Measurements from ENCODE around the gene PLLP. TPM values are rescaled to one million over a fixed set of nuclear protein-coding genes. Genes with fewer than 3 reads are reported as not detected.

Gene PLLP
- polyA plus RNA-seq, 3 donors = 0.52 to 1.2 (median 0.97) TPM

- no peak for TF ChIP-seq CTCF (IDR thresholded peaks at IDR 0.05)
- no peak overlapping the region for H3K9ac ChIP-seq (ENCODE audit: insufficient read depth, low read length, poor library complexity, severe bottlenecking)
- H3K27me3 ChIP-seq (ENCODE audit: control insufficient read depth in 2 of 2, insufficient read depth in 2 of 2, low read length in 2 of 2) = no peaks in the 10 kb centered on the region
- H3K36me3 ChIP-seq (replicated peaks in 1 of 2; ENCODE audit: control insufficient read depth in 1 of 2, insufficient read depth in 2 of 2, low read length in 2 of 2) = no peaks in the 10 kb centered on the region
- H3K79me2 ChIP-seq (ENCODE audit: insufficient read depth, low read length) = no peaks in the 10 kb centered on the region
- Mint-ChIP-seq H3K4me1 (peaks cover 3% of the 10 kb centered on the region), H3K4me3 (no peak overlapping the region), H3K9me3 (peaks cover 0 to 2% (median 0%) of the 10 kb centered on the region in 7 donors), H3K36me3 (no peaks in the 10 kb centered on the region), H3K27me3 (ENCODE audit: low read depth in 3 of 3) (peaks cover 6 to 17% (median 7%) of the 10 kb centered on the region in 3 donors), H3K27ac (no peak overlapping the region)
- intact Hi-C loops (cut with micrococcal nuclease) = no loop called here
- no CpG with 5 or more reads among the region's 1 CpG for WGBS (ENCODE audit: insufficient coverage)
- H4K20me1 ChIP-seq (ENCODE audit: insufficient read depth, low read length) = no peaks in the 10 kb centered on the region
- H3K4me1 ChIP-seq (ENCODE audit: control insufficient read depth in 1 of 2, insufficient read depth in 2 of 2, low read length in 2 of 2) = no peaks in the 10 kb centered on the region
- H3K27ac ChIP-seq (ENCODE audit: low read depth in 1 of 2, low read length in 2 of 2) = no peak overlapping the region
- H3K9me3 ChIP-seq (replicated peaks in 1 of 2; ENCODE audit: control insufficient read depth in 1 of 2, insufficient read depth in 1 of 2, low read length in 2 of 2) = no peaks in the 10 kb centered on the region
- no peak overlapping the region for H3K4me3 ChIP-seq (replicated peaks in 1 of 3; ENCODE audit: low read depth in 2 of 3, low read length in 3 of 3)
- DNase-seq = no peak
- no peak overlapping the region for H2AFZ ChIP-seq (ENCODE audit: insufficient read depth, low read depth, low read length, poor library complexity, severe bottlenecking)
- no peak overlapping the region for H3K4me2 ChIP-seq (replicated peaks; ENCODE audit: extremely low read depth, low read length, poor library complexity, severe bottlenecking)
These were observed 29.8 kb upstream of the PLLP start for GRCh38 chr16:57314161-57314785.

DNA sequence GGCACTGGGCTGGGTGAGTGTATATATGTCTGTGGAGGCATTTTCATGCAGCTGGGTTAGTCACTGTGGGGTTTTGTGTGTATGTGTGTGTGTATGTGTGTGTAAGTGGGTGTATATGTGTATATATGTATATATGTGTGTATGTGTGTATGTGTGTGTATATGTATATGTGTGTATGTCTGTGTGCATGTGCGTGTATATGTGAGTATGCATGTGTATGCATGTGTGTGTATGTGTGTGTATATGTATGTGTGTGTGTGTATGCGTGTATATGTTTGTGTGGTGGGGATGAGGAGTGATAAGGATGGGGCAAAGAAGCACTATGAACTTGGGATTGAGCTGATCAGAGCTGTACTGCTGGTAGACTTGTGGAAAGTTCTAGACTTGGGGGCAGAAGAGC lies 29.0 kb upstream of the PLLP start:
- H3K4me3 Mint-ChIP-seq = no peak overlapping the region
- H3K4me1 ChIP-seq (ENCODE audit: control insufficient read depth in 1 of 2, insufficient read depth in 2 of 2, low read length in 2 of 2) = no peaks in the 10 kb centered on the region
- 90% methylated on average over 2 of the region's 2 CpGs for WGBS (ENCODE audit: insufficient coverage)

More for the DNA sequence above, 29.0 kb upstream of the PLLP start:
- Histone ChIP-seq H3K4me3 (replicated peaks in 1 of 3; ENCODE audit: low read depth in 2 of 3, low read length in 3 of 3) (no peak overlapping the region), H4K20me1 (ENCODE audit: insufficient read depth, low read length) (no peaks in the 10 kb centered on the region), H3K27me3 (ENCODE audit: control insufficient read depth in 2 of 2, insufficient read depth in 2 of 2, low read length in 2 of 2) (no peaks in the 10 kb centered on the region), H3K4me2 (replicated peaks; ENCODE audit: extremely low read depth, low read length, poor library complexity, severe bottlenecking) (no peak overlapping the region), H2AFZ (ENCODE audit: insufficient read depth, low read depth, low read length, poor library complexity, severe bottlenecking) (no peak overlapping the region), H3K9ac (ENCODE audit: insufficient read depth, low read length, poor library complexity, severe bottlenecking) (no peak overlapping the region), H3K36me3 (replicated peaks in 1 of 2; ENCODE audit: control insufficient read depth in 1 of 2, insufficient read depth in 2 of 2, low read length in 2 of 2) (no peaks in the 10 kb centered on the region), H3K9me3 (replicated peaks in 1 of 2; ENCODE audit: control insufficient read depth in 1 of 2, insufficient read depth in 1 of 2, low read length in 2 of 2) (no peaks in the 10 kb centered on the region), H3K27ac (ENCODE audit: low read depth in 1 of 2, low read length in 2 of 2) (no peak overlapping the region), H3K79me2 (ENCODE audit: insufficient read depth, low read length) (no peaks in the 10 kb centered on the region)
- H3K9me3 Mint-ChIP-seq = peaks cover 0 to 2% (median 0%) of the 10 kb centered on the region in 7 donors
- no peak for DNase-seq
- intact Hi-C loops (cut with micrococcal nuclease) = no loop called here
- H3K27me3 Mint-ChIP-seq (ENCODE audit: low read depth in 3 of 3) = peaks cover 4 to 20% (median 7%) of the 10 kb centered on the region in 3 donors
- H3K36me3 Mint-ChIP-seq = no peaks in the 10 kb centered on the region
- peaks cover 3% of the 10 kb centered on the region for H3K4me1 Mint-ChIP-seq
- TF ChIP-seq CTCF (IDR thresholded peaks at IDR 0.05) = no peak
- H3K27ac Mint-ChIP-seq = no peak overlapping the region

All from CD14-positive monocyte (primary cell).